Endothelial cell of umbilical vein (primary cell): ENCODE results near the gene HPX. TPM values are rescaled to one million over a fixed set of nuclear protein-coding genes. Genes with fewer than 3 reads are reported as not detected.

ENCODE experiments used
- BruUV-seq: library from RNA; stranded (reverse); fragments of 400-500 nt; replicated peaks from 2 replicates; lab custom pipeline; 2021; lab: Mats Ljungman, UMichigan
- CTCF ChIA-PET: fragments of 300-600, 350-600 bp; sonication (Branson Sonifier 250); formaldehyde crosslinking; loops from one replicate; lab custom pipeline; 2021; ENCODE audit warnings: antibody characterized with exemption, inconsistent platforms; lab: Charles Lee
- POLR2A ChIA-PET: fragments of 300-600, 350-600 bp; sonication (Branson Sonifier 250); formaldehyde crosslinking; loops from one replicate; lab custom pipeline; 2021; ENCODE audit warnings: antibody characterized with exemption, inconsistent platforms; lab: Charles Lee
- DNase-seq: peaks from one replicate; pipeline ENCODE4 v3.0.0-alpha.2; 2011; ENCODE audit warnings: low read depth, low spot score
- FAIRE-seq: peaks from 2 replicates; lab custom pipeline; 2011; peaks lifted over from hg19 to GRCh38; lab: Jason Lieb, UNC
- H2AFZ ChIP-seq: 2 replicates; pipeline ENCODE4 v1.6.0; 2012; ENCODE audit warnings: low read depth, low read length, control low read depth, inconsistent platforms
- H3K27ac ChIP-seq: 2 replicates; pipeline ENCODE4 v1.5.1; 2011; ENCODE audit warnings: low read depth, mild to moderate bottlenecking, control low read depth, low read length, moderate library complexity; ENCODE audit not compliant: insufficient read depth
- H3K27me3 ChIP-seq, 2 experiments: 2 replicates each; pipeline versions ENCODE4 v1.6.0 to v1.6.1; 2011; ENCODE audit warnings: low read length in 2 of 2, mixed read lengths in 1 of 2; ENCODE audit not compliant: control insufficient read depth in 2 of 2, insufficient read depth in 2 of 2
- H3K36me3 ChIP-seq, 2 experiments: 2 replicates in 1 of 2; 3 replicates in 1 of 2; pipeline ENCODE4 v1.5.1; 2011; ENCODE audit warnings: low read length in 2 of 2, mild to moderate bottlenecking in 1 of 2, moderate library complexity in 1 of 2; ENCODE audit not compliant: control insufficient read depth in 2 of 2, insufficient read depth in 2 of 2; ENCODE audit errors: extremely low read depth in 1 of 2
- H3K4me1 ChIP-seq: 3 replicates; pipeline ENCODE4 v1.5.1; 2011; ENCODE audit warnings: mild to moderate bottlenecking, low read length; ENCODE audit not compliant: control insufficient read depth, insufficient read depth; ENCODE audit errors: extremely low read depth
- H3K4me2 ChIP-seq: 2 replicates; pipeline ENCODE4 v1.6.1; 2011; ENCODE audit warnings: low read length, control low read depth, mixed read lengths; ENCODE audit not compliant: insufficient read depth
- H3K4me3 ChIP-seq, 3 experiments: fragments of 200-600 bp in 1 of 3; sonication (generic), shearing (Covaris generic) in 1 of 3; replicated peaks in 1 of 3; 2 replicates each; pipeline ENCODE4 v1.5.1; 2011 to 2016; ENCODE audit warnings: control low read depth in 3 of 3, low read length in 3 of 3, mild to moderate bottlenecking in 2 of 3, inconsistent platforms in 1 of 3, low read depth in 1 of 3, moderate library complexity in 1 of 3; ENCODE audit not compliant: insufficient read depth in 1 of 3
- H3K79me2 ChIP-seq: 2 replicates; pipeline ENCODE4 v1.6.0; 2012; ENCODE audit warnings: low read length, inconsistent platforms; ENCODE audit not compliant: control insufficient read depth, insufficient read depth
- H3K9ac ChIP-seq: replicated peaks from 2 replicates; pipeline ENCODE3; 2011; ENCODE audit warnings: low read length, control low read depth; ENCODE audit not compliant: insufficient read depth; ENCODE audit errors: extremely low read depth
- H3K9me1 ChIP-seq: replicated peaks from 3 replicates; pipeline ENCODE4 v1.6.0; 2011; ENCODE audit warnings: mild to moderate bottlenecking, low read length; ENCODE audit not compliant: control insufficient read depth, insufficient read depth; ENCODE audit errors: extremely low read depth
- H3K9me3 ChIP-seq: replicated peaks from 2 replicates; pipeline ENCODE4 v1.5.1; 2012; ENCODE audit warnings: low read length, inconsistent platforms; ENCODE audit not compliant: control insufficient read depth, insufficient read depth
- H4K20me1 ChIP-seq: replicated peaks from 2 replicates; pipeline ENCODE3; 2011; ENCODE audit warnings: mild to moderate bottlenecking, low read length; ENCODE audit not compliant: control insufficient read depth, insufficient read depth; ENCODE audit errors: extremely low read depth
- CTCF ChIP-seq, 2 donors: IDR thresholded peaks; 1 replicate in 1 of 2; 2 replicates in 1 of 2; pipeline ENCODE4 v1.5.1; 2011; ENCODE audit warnings: low read length in 2 of 2, mild to moderate bottlenecking in 2 of 2, moderate library complexity in 2 of 2, control low read depth in 1 of 2, inconsistent platforms in 1 of 2, low read depth in 1 of 2; ENCODE audit not compliant: insufficient read depth in 1 of 2; ENCODE audit errors: extremely low read depth in 1 of 2
- EZH2 ChIP-seq: IDR thresholded peaks from 2 replicates; pipeline ENCODE4 v1.6.1; 2012; ENCODE audit warnings: borderline replicate concordance, low read depth, mild to moderate bottlenecking, moderate library complexity, low read length, inconsistent platforms; ENCODE audit not compliant: severe bottlenecking
- FOS ChIP-seq: IDR thresholded peaks from 2 replicates; pipeline ENCODE4 v1.6.1; 2011; ENCODE audit warnings: mild to moderate bottlenecking, low read length, moderate library complexity, borderline replicate concordance; ENCODE audit not compliant: insufficient read depth
- GATA2 ChIP-seq: IDR thresholded peaks from 2 replicates; pipeline ENCODE4 v1.7.0; 2011; ENCODE audit warnings: low read depth, mild to moderate bottlenecking, moderate library complexity, mixed read lengths, low read length; ENCODE audit not compliant: insufficient read length, insufficient read depth
- JUN ChIP-seq: IDR thresholded peaks from 2 replicates; pipeline ENCODE4 v1.6.1; 2011; ENCODE audit warnings: borderline replicate concordance, low read depth; ENCODE audit not compliant: insufficient read length, insufficient read depth
- MAX ChIP-seq: IDR thresholded peaks from 2 replicates; pipeline ENCODE4 v1.6.1; 2011; ENCODE audit not compliant: insufficient read depth, insufficient read length
- MYC ChIP-seq: IDR thresholded peaks from one replicate; pipeline ENCODE4 v1.6.1; 2011; ENCODE audit warnings: mild to moderate bottlenecking, low read depth, low read length
- POLR2A ChIP-seq: IDR thresholded peaks from 2 replicates; pipeline ENCODE4 v1.6.1; 2012; ENCODE audit warnings: low read depth, mild to moderate bottlenecking, control low read depth, low read length
- POLR2AphosphoS5 ChIP-seq: IDR thresholded peaks from 2 replicates; pipeline ENCODE4 v1.6.1; 2012; ENCODE audit warnings: low read depth, mild to moderate bottlenecking, control low read depth, low read length, moderate library complexity; ENCODE audit not compliant: insufficient read depth
- dilution Hi-C: fragments of 300-500 bp; cut with MboI; formaldehyde crosslinking; loops from one replicate; pipeline ENCODE4 v1.15.0; 2019; ENCODE audit warnings: low sequenced_read_pairs; ENCODE audit not compliant: extremely low pct_ligation_motif_present
- intact Hi-C: fragments of 100-400 bp; cut with micrococcal nuclease; formaldehyde crosslinking; loops from one replicate; pipeline ENCODE4 v1.10.0; 2022
- polyA plus RNA-seq, 4 experiments: library from polyadenylated mRNA; depleted of rRNA in 3 of 4; stranded (reverse) in 3 of 4; unstranded in 1 of 4; fragments of >200 nt; gene quantifications; 2 replicates each; pipeline versions ENCODE4 v1.2.1 to v1.2.3, GENCODE V29; 2011 to 2012; ENCODE audit warnings: missing spikeins in 1 of 4
- total RNA-seq: library from RNA; stranded (reverse); gene quantifications from 2 replicates; pipeline ENCODE4 v1.2.3, GENCODE V29; 2021

Gene HPX
- total and polyA plus RNA-seq, 2 donors (not counting 3 experiments of a cell fraction or from before 2014, with no cell fraction given): 1.3 to 1.5 TPM

- H3K9me3 ChIP-seq: no peaks in the 10 kb centered on the region
- H3K79me2 ChIP-seq: no peaks in the 10 kb centered on the region
- H3K4me1 ChIP-seq: no peaks in the 10 kb centered on the region
- no peaks in the 10 kb centered on the region for H3K9me1 ChIP-seq
- intact Hi-C loops (no loop called here), dilution Hi-C loops (no loop called here)
- H3K27me3 ChIP-seq: no peaks in the 10 kb centered on the region
- ChIA-PET CTCF (interaction anchor here (2.4 kb wide), 1 partner anchor 39 kb away, joined by 9 read pairs; no protein-coding TSS in a partner anchor), POLR2A (no interaction called here)
- H3K4me3 ChIP-seq: no peak overlapping the region
- DNase-seq (no peak), FAIRE-seq (no peak)
- H3K36me3 ChIP-seq: peaks cover 2 to 7% of the 10 kb centered on the region in 2 experiments
- H3K4me2 ChIP-seq: no peak overlapping the region
- no peak overlapping the region for H3K27ac ChIP-seq
- H2AFZ ChIP-seq: no peak overlapping the region
- H4K20me1 ChIP-seq: no peaks in the 10 kb centered on the region
- TF ChIP-seq GATA2 (no peak), JUN (no peak), POLR2AphosphoS5 (no peak), MAX (no peak), CTCF (IDR thresholded peaks at IDR 0.05; ENCODE audit: extremely low read depth in 1 of 2, insufficient read depth in 1 of 2, low read depth in 1 of 2, low read length in 2 of 2) (no peak), MYC (no peak), FOS (no peak), POLR2A (no peak), EZH2 (no peak)
- no peak overlapping the region for H3K9ac ChIP-seq
- no TSS peak for BruUV-seq
Observed at GRCh38 chr11:6404342-6405051, 36.3 kb downstream of the HPX start.
